HepG2 (cell line): ENCODE data around the gene LEAP2. TPM values are rescaled to one million over a fixed set of nuclear protein-coding genes. Genes with fewer than 3 reads are reported as not detected.

Source experiments
- ARID5B ChIP-seq: IDR thresholded peaks from 2 replicates; pipeline ENCODE4 v1.4.0; 2020; ENCODE audit warnings: mild to moderate bottlenecking, missing genetic modification reagents
- BCL6 ChIP-seq: IDR thresholded peaks from 2 replicates; pipeline ENCODE4 v1.6.1; 2016; ENCODE audit warnings: missing genetic modification reagents, missing compliant biosample characterization
- DNMT1 ChIP-seq: sonication (generic); formaldehyde crosslinking; IDR thresholded peaks from 2 replicates; pipeline ENCODE4 v1.5.1; 2020; ENCODE audit warnings: mild to moderate bottlenecking, missing genetic modification reagents
- DR1 ChIP-seq: sonication (generic); formaldehyde crosslinking; IDR thresholded peaks from 2 replicates; pipeline ENCODE4 v1.8.0; 2021; ENCODE audit warnings: mild to moderate bottlenecking, missing genetic modification reagents, inconsistent platforms
- GATAD2A ChIP-seq: IDR thresholded peaks from 2 replicates; pipeline ENCODE4 v1.6.1; 2016
- GPN1 ChIP-seq: sonication (generic); formaldehyde crosslinking; IDR thresholded peaks from 2 replicates; pipeline ENCODE4 v1.5.1; 2020; ENCODE audit warnings: missing genetic modification reagents, borderline replicate concordance
- KDM4B ChIP-seq: sonication (generic); formaldehyde crosslinking; IDR thresholded peaks from 2 replicates; pipeline ENCODE4 v1.4.0; 2020; ENCODE audit warnings: missing genetic modification reagents
- PHF20 ChIP-seq: sonication (generic); formaldehyde crosslinking; IDR thresholded peaks from 2 replicates; pipeline ENCODE4 v1.5.0; 2020; ENCODE audit warnings: mild to moderate bottlenecking, missing genetic modification reagents
- PLRG1 ChIP-seq: fragments of 450-650 bp; conservative IDR thresholded peaks from 2 replicates; pipeline ENCODE4 v1.6.1; 2016
- TFE3 ChIP-seq: IDR thresholded peaks from 2 replicates; pipeline ENCODE4 v1.6.1; 2016
- THRA ChIP-seq: sonication (generic); formaldehyde crosslinking; IDR thresholded peaks from 2 replicates; pipeline ENCODE4 v1.4.0; 2020; ENCODE audit warnings: missing genetic modification reagents, borderline replicate concordance
- ZFY ChIP-seq: sonication (generic); formaldehyde crosslinking; IDR thresholded peaks from 2 replicates; pipeline ENCODE4 v1.4.0; 2020; ENCODE audit warnings: missing genetic modification reagents
- ZKSCAN5 ChIP-seq: sonication (generic); formaldehyde crosslinking; IDR thresholded peaks from 2 replicates; pipeline ENCODE4 v1.5.1; 2020; ENCODE audit warnings: mild to moderate bottlenecking, missing genetic modification reagents
- ZNF264 ChIP-seq: sonication (generic); formaldehyde crosslinking; IDR thresholded peaks from 2 replicates; pipeline ENCODE4 v1.4.0; 2020; ENCODE audit warnings: missing genetic modification reagents
- polyA plus RNA-seq, 8 experiments: library from polyadenylated mRNA; depleted of rRNA in 3 of 8; stranded (reverse) in 7 of 8; unstranded in 1 of 8; fragments of >200 nt; fragmentation: Illumina TruSeq in 4 of 8; extraction: Trizol in 4 of 8; gene quantifications; 2 replicates each; pipeline versions ENCODE4 v1.2.1 to v1.2.3, GENCODE V29; 2011 to 2016; ENCODE audit warnings: low read depth in 4 of 8, missing spikeins in 1 of 8, mixed read lengths in 1 of 8; ENCODE audit not compliant: insufficient read depth in 1 of 8
- total RNA-seq, 5 experiments: library from RNA; depleted of rRNA; stranded (reverse); fragments of >200 nt; fragmentation: Illumina TruSeq; extraction: Trizol; gene quantifications; 2 replicates each; pipeline ENCODE4 v1.2.3, GENCODE V29; 2016; ENCODE audit warnings: low read depth in 1 of 5
- TF ChIP-seq, protein P1 (sequence below): sonication (generic); formaldehyde crosslinking; IDR thresholded peaks from 2 replicates; pipeline ENCODE4 v1.5.1; 2020; ENCODE audit warnings: mild to moderate bottlenecking, missing genetic modification reagents, borderline replicate concordance

LEAP2 gene
- total and polyA plus RNA-seq, 2 of the 13 experiments (the other 11 are each of a cell fraction or from before 2014, with no cell fraction given): 23.9 to 51.9 TPM

- TF ChIP-seq THRA (CRISPR knock-in tag): 0 out of 2 replicates have a peak, but pooled peaks have one; percentile 19
- TF ChIP-seq, protein P1, sequence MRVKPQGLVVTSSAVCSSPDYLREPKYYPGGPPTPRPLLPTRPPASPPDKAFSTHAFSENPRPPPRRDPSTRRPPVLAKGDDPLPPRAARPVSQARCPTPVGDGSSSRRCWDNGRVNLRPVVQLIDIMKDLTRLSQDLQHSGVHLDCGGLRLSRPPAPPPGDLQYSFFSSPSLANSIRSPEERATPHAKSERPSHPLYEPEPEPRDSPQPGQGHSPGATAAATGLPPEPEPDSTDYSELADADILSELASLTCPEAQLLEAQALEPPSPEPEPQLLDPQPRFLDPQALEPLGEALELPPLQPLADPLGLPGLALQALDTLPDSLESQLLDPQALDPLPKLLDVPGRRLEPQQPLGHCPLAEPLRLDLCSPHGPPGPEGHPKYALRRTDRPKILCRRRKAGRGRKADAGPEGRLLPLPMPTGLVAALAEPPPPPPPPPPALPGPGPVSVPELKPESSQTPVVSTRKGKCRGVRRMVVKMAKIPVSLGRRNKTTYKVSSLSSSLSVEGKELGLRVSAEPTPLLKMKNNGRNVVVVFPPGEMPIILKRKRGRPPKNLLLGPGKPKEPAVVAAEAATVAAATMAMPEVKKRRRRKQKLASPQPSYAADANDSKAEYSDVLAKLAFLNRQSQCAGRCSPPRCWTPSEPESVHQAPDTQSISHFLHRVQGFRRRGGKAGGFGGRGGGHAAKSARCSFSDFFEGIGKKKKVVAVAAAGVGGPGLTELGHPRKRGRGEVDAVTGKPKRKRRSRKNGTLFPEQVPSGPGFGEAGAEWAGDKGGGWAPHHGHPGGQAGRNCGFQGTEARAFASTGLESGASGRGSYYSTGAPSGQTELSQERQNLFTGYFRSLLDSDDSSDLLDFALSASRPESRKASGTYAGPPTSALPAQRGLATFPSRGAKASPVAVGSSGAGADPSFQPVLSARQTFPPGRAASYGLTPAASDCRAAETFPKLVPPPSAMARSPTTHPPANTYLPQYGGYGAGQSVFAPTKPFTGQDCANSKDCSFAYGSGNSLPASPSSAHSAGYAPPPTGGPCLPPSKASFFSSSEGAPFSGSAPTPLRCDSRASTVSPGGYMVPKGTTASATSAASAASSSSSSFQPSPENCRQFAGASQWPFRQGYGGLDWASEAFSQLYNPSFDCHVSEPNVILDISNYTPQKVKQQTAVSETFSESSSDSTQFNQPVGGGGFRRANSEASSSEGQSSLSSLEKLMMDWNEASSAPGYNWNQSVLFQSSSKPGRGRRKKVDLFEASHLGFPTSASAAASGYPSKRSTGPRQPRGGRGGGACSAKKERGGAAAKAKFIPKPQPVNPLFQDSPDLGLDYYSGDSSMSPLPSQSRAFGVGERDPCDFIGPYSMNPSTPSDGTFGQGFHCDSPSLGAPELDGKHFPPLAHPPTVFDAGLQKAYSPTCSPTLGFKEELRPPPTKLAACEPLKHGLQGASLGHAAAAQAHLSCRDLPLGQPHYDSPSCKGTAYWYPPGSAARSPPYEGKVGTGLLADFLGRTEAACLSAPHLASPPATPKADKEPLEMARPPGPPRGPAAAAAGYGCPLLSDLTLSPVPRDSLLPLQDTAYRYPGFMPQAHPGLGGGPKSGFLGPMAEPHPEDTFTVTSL (CRISPR knock-in tag): peak; percentile 30; the same call in 1 of the 2 replicates
- TF ChIP-seq BCL6 (CRISPR knock-in tag): peak; percentile 24; the same call in 1 of the 2 replicates
- TF ChIP-seq ARID5B (CRISPR knock-in tag): peak; percentile 27; the same call in 1 of the 2 replicates
- 0 out of 2 replicates have a peak, but pooled peaks have one; percentile 37 for TF ChIP-seq GPN1 (CRISPR knock-in tag)
- no peak for TF ChIP-seq TFE3
- peak; percentile 39; the same call in 1 of the 2 replicates for TF ChIP-seq DR1
- peak; percentile 85; the same call in 1 of the 2 replicates for TF ChIP-seq ZFY
- no peak; the same call in 1 of the 2 replicates for TF ChIP-seq PHF20
- TF ChIP-seq GATAD2A (CRISPR knock-in tag): peak; percentile 54; the same call in 1 of the 2 replicates
- no peak for TF ChIP-seq PLRG1
- peak; percentile 33; the same call in 1 of the 2 replicates for TF ChIP-seq KDM4B (CRISPR knock-in tag)
- TF ChIP-seq ZKSCAN5 (CRISPR knock-in tag): 0 out of 2 replicates have a peak, but pooled peaks have one; percentile 17
- 0 out of 2 replicates have a peak, but pooled peaks have one; percentile 49 for TF ChIP-seq DNMT1 (CRISPR knock-in tag)
- TF ChIP-seq ZNF264 (CRISPR knock-in tag): 0 out of 2 replicates have a peak, but pooled peaks have one; percentile 24
These were observed 43.6 kb upstream of the LEAP2 start (continued) for GRCh38 chr5:132829742-132830435.
